ENCODE measurements around the gene S1PR2.

GRCh38 chr19:10258080-10258710, 27.1 kb upstream of the S1PR2 start:
- TF ChIP-seq TAF1 (IDR thresholded peaks at IDR 0.05; ENCODE audit: low read depth, low read length) (no peak), POLR2A (IDR thresholded peaks at IDR 0.05; ENCODE audit: low read depth, low read length) (no peak), PAX5 (IDR thresholded peaks at IDR 0.05; ENCODE audit: insufficient read depth, low read length, severe bottlenecking) (no peak), SPI1 (IDR thresholded peaks at IDR 0.05; ENCODE audit: low read depth, low read length) (no peak), POLR2AphosphoS5 (IDR thresholded peaks at IDR 0.05; ENCODE audit: low read depth, low read length) (no peak), POU2F2 (IDR thresholded peaks at IDR 0.05; ENCODE audit: low read depth, low read length) (no peak)
